ENCODE data around the gene PCDH12.

PCDH12 gene

GRCh38 chr5:141997358-141997960 lies 39.5 kb upstream of the PCDH12 start:
- TF ChIP-seq CTCF (conservative IDR thresholded peaks at IDR 0.05; ENCODE audit: control insufficient read depth, insufficient read depth, low read depth, low read length) = no peak

GRCh38 chr5:141995656-141996055 lies 37.7 kb upstream of the PCDH12 start:
- no peak overlapping the region for H3K4me3 ChIP-seq (ENCODE audit: control insufficient read depth, low read depth, low read length)
- TF ChIP-seq CTCF (conservative IDR thresholded peaks at IDR 0.05; ENCODE audit: control insufficient read depth, insufficient read depth, low read depth, low read length) = no peak
- no peak for DNase-seq (ENCODE audit: low read depth)

More at GRCh38 chr5:141997358-141997960, 39.5 kb upstream of the PCDH12 start:
- H3K4me3 ChIP-seq (ENCODE audit: control insufficient read depth, low read depth, low read length) = no peak overlapping the region
- DNase-seq (ENCODE audit: low read depth) = no peak

GRCh38 chr5:141994511-141995136 lies 36.6 kb upstream of the PCDH12 start:
- no peak overlapping the region for H3K4me3 ChIP-seq (ENCODE audit: control insufficient read depth, low read depth, low read length)
- no peak for TF ChIP-seq CTCF (conservative IDR thresholded peaks at IDR 0.05; ENCODE audit: control insufficient read depth, insufficient read depth, low read depth, low read length)

GRCh38 chr5:141992349-141992963 lies 34.5 kb upstream of the PCDH12 start:
- TF ChIP-seq CTCF (conservative IDR thresholded peaks at IDR 0.05; ENCODE audit: control insufficient read depth, insufficient read depth, low read depth, low read length) = peak; percentile 83
- H3K4me3 ChIP-seq (ENCODE audit: control insufficient read depth, low read depth, low read length) = no peak overlapping the region
- DNase-seq (ENCODE audit: low read depth) = peak; percentile 67

More at GRCh38 chr5:141994511-141995136, 36.6 kb upstream of the PCDH12 start:
- DNase-seq (ENCODE audit: low read depth) = no peak

- H3K4me3 ChIP-seq (ENCODE audit: control insufficient read depth, low read depth, low read length) = no peak overlapping the region
- no peak for DNase-seq (ENCODE audit: low read depth)
- no peak for TF ChIP-seq CTCF (conservative IDR thresholded peaks at IDR 0.05; ENCODE audit: control insufficient read depth, insufficient read depth, low read depth, low read length)
Observed at GRCh38 chr5:141989720-141990119, 31.7 kb upstream of the PCDH12 start.

GRCh38 chr5:141986072-141986471 lies 28.1 kb upstream of the PCDH12 start:
- H3K4me3 ChIP-seq (ENCODE audit: control insufficient read depth, low read depth, low read length) = no peak overlapping the region
- TF ChIP-seq CTCF (conservative IDR thresholded peaks at IDR 0.05; ENCODE audit: control insufficient read depth, insufficient read depth, low read depth, low read length) = no peak
- no peak for DNase-seq (ENCODE audit: low read depth)
